GM04504 (cell line): ENCODE data around the gene LAMC1.

Source experiments
- DNase-seq: peaks from one replicate; pipeline ENCODE4 v3.0.0-alpha.2; 2012; ENCODE audit warnings: low read depth

LAMC1 gene

DNA sequence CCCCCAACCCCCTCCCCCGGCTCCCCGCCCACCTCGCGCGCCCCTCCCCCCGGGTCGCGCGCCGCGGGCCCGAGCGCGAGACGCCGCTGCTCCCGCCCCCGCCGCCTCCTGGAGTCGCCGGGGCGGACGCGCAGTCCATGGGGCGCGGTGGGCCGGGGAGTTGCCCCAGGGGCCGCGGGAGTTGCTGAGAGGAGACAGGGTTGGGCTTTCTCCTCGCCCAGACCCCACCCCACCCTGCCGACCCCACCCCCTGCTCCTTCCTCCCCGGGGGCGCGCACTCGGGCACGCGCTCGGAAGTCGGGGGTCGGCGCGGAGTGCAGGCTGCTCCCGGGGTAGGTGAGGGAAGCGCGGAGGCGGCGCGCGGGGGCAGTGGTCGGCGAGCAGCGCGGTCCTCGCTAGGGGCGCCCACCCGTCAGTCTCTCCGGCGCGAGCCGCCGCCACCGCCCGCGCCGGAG, at the start of gene LAMC1:
LAMC1 (plus strand) TSS at position 275 of the 455 bp plus-strand sequence. CDS start 297 bp downstream, outside the sequence.
- DNase-seq = no peak

DNA sequence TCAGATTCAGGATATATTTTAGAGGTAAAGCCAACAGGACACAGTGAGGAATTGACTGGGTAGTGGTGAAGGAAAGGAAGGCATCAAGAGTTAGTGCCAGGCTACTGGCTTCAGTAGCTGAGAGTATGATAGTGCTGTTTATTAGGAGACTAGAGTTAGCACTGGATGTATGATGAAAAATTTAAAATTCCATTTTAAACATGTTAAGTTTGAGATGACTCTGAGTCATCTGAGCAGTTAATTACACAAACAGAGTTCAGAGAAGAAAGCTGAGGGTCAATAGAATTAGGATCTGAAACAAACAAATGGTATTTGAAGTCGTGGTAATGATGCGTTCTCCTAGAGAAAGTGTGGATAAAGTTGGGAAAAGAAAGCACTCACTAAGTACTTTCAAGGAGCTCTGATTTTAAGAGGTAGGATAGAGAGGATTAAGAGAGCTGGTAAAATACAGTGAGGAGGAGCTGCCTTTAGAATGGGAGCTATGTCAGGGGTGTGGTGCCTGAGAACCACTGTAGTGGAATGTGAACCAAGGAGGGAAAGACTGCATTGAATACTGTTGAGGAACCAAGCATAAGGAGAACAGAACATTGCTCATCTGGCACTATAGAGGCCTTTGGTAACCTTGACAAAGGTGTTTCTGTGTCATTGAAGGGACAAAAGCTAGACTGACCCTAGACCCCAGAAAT, 48.6 kb upstream of the LAMC1 start:
- DNase-seq = no peak

- DNase-seq = no peak
Observed at GRCh38 chr1:182977480-182977879, 45.7 kb upstream of the LAMC1 start.

- DNase-seq = no peak
Observed at GRCh38 chr1:182978151-182978853, 44.9 kb upstream of the LAMC1 start.

DNA sequence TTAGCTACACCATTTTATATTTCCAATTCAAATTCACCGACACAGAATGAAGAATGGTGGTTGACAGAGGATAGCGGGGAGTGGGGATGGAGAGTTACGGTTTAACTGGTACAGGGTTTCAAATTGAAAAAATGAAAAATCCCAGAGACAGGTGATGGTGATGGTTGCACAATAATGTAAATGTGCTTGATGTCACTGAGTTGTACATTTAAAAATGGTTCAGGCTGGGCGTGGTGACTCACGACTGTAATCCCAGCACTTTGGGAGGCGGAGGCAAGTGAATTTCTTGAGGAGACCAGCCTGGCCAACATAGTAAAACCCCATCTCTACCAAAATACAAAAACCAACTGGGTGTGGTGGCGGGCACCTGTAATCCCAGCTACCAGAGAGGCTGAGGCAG, 39.1 kb upstream of the LAMC1 start:
- DNase-seq = no peak

DNA sequence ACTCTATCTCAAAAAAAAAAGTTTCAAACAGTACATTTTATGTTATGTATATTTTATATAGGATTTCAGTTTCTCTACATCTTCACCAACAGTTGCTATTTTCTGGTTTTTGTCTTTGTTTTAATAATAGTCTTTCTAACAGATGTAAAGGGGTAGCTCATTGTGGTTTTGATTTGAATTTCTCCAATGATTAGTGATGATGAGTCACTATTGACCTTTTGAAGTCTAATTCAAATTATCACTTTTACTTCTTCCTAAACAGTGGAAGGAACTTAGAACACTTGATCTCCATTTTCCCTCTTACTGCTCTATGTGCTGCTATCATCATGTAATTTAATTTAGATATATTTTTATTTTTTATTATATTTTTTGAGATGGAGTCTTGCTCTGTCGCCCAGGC, 38.6 kb upstream of the LAMC1 start:
- DNase-seq = no peak

DNA sequence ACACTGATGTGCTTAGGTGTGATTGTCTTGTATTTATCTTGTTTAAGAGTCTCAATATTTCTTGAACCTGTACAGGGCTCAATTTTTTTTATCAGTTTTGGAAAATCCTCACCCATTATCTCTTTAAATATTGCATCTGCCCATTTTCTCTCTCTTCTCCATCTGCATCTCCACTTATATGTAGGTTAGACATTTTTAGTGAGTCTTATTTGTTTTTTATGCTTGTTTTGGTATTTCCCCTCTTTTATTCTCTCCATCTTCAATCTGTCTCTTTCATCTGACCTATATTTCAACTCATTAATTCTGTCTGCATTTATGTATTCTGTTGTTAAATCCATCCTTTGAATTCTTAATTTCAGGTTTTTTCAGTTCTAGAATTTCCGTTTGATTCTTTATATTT, 37.3 kb upstream of the LAMC1 start:
- DNase-seq = no peak

- no peak for DNase-seq
Observed at GRCh38 chr1:182990413-182991144, 32.6 kb upstream of the LAMC1 start.

GRCh38 chr1:182993746-182994145, 29.5 kb upstream of the LAMC1 start:
- DNase-seq = no peak

DNA sequence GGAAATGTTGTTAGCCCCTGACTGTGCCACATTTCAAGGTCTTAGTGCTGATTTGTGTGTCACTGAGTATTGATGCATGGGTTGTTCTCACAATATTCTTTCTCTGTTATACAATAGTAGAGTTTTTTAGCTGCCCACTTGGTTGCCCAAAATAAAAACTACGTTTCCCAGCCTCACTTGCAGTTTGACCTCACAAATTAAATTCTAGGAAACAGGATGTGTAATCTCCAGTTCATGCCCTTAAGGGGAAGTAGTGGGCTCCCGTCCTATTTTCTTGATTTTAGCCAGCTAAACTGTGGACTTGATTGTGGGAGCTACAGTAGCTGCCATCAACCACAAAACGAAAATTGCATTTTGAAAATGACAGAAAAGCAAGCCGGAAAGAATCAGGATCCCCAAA, 27.3 kb upstream of the LAMC1 start:
- no peak for DNase-seq

DNA sequence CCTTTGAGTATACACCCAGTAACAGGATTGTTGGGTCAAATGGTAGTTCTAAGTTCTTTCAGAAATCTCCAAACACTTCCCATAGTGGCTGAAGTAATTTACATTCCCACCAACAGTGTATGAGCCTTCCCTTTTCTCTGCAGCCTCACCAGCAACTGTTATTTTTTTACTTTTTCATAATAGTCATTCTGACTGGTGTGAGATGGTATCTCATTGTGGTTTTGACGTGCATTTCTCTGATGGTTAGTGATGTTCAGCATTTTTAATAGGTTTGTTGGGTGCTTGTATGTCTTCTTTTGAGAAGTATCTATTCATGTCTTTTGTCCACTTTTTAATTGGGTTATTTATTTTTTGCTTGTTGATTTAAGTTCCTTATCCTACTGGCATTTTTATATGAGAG, 26.4 kb upstream of the LAMC1 start:
- no peak for DNase-seq

DNA sequence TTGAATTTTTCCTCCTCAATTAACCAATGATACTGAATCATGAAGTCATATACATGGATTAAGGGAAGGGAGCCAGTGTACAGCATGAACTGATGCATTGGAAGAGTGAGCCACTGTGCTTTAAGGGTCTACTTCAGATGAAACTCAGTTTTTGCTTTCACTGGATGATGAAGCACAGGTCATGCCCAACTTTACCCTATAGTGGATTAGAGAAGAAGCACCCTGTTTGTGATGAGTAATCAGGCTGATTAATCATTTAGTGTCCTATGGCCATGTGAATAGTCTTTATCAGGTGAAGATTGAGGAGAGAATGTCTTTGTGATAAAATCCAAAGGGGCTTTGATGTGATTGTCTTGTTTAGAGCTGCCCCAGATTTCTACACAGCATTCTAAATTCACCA, 24.7 kb upstream of the LAMC1 start:
- DNase-seq = no peak

DNA sequence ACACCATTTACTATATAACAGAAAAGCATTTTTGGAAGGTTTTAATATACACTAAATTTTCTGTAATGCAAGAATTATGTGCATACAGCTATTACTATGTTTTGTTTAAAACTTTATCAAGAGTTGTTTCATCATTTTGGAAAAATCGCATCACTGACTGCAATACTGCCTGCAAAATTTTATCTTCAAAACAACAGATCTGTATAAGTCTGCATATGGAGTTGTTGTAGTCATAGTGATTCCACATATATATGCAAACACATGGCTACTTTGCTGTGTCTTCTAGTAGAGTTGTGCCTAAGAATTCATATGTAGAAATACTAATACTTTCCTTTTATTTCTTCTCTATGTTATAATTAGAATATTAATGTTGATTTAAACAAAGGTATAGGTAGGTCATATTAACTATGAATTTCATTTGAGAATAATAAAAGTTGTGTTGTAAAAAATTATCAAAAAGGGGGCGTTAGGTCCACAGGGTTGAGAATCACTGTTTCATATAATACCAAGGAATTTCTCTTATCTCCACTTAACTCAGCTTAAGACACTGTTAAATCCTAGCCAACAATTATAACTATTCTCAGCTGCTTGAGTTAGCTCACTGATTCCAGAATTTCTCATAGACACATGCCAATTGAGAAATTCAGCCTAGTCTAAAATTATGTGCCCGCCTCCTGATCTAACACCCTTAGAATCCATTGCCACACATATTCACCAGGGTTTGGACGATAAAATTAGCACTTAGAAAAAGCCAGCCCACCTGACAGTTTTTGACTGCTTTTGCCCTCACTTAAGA, 22.9 kb upstream of the LAMC1 start:
- no peak for DNase-seq

- no peak for DNase-seq
Observed at GRCh38 chr1:183002267-183002666, 21.0 kb upstream of the LAMC1 start.

- DNase-seq = no peak
Observed at GRCh38 chr1:183002797-183003196, 20.4 kb upstream of the LAMC1 start.

DNA sequence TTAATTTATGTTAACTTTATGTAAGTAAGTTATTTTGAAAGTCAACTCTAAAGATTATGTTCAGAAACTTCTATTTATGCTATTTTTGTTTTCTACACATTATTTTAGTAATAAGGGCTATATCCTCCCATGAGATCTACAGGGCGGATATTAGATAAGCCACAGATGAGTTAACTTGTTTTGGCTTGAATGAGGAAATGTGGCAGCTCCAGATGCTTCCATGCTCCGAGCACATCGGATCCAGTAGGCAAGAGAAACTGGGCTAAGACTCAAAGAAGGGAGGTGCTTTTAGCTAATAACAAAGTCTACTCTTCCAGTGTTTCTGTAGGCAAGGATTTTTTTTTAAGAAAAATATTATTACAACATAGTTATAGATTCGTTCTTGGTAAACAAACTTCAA, 20.0 kb upstream of the LAMC1 start:
- DNase-seq = no peak

GRCh38 chr1:183004141-183004540, 19.1 kb upstream of the LAMC1 start:
- DNase-seq = no peak

- DNase-seq = no peak
Observed at GRCh38 chr1:183011859-183012258, 11.4 kb upstream of the LAMC1 start.

DNA sequence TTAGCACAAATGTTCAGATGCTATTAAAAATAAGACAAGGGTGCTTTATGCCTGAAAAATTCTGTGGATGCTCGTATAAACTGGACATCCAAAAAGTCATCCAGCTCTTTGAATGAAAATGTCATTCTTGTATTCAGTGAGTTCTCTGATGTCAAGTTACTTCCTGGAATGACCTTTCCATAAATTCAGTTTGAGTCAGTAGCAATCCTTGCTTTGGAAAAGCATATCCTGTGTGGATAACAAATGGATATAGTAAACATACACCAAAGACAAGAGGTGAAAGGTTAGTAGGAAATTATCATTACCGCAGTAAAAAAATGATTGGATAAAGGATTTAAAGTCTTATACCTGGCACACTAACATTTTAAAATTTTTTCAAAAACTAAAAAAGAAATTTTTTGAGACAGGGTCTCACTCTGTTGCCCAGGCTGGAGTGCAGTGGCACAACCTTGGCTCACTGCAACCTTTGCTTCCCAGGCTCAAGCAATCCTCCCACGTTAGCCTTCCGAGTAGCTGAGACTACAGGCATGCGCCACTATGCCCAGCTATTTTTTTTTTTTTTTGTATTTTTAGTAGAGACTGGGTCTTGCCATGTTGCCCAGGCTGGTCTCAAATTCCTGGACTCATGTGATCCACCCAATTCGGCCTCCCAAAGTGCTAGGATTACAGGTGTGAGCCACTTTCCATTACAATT, 10.8 kb upstream of the LAMC1 start:
- DNase-seq = no peak

- no peak for DNase-seq
Observed at GRCh38 chr1:183019139-183019740, 4.0 kb upstream of the LAMC1 start.

DNA sequence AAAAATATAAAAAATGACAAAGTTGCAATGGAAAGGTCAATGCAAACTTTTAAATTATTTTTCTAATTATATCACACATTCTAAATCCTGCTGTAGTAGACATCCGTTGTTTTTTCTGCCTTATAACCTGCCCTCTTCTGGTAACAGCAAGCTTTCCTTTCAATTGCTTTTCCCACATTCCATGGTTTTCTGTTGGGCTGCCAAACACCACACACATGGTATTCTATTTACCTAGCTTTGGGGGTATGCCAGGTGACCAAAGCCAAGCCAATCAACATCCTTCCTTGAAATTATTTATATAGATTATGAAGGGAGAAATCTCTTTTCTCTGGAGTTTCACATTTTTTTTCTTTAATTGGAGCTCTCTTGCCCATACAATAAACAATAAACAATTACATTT, 3.4 kb upstream of the LAMC1 start:
- DNase-seq = no peak
